ENCODE results near the gene IFT57. TPM values are rescaled to one million over a fixed set of nuclear protein-coding genes. Genes with fewer than 3 reads are reported as not detected.

The IFT57 gene
- total and polyA plus RNA-seq, 7 donors, result 34.4 to 55.0 (median 42.5) TPM

DNA sequence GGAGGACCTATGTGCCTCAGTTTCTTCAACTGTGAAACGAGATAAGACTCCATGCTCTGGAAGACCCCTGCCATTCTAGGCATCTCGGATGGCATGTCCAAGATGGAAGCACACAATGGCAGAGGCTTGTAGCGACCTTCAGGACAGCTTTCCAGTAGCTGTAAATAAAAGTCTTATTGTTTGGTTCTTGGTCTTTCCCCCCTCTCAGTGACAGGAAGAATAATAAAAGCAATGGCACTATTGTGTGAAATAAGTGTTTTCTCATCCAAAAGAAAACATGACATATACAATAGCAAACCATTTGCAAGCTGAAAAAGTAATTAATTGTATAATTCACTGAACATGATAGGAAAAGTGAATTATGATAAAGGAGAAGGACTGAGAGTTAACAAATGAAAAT, 98.9 kb downstream of the IFT57 start:
- 91 to 93% methylated on average over 3 of the region's 3 CpGs for WGBS, 2 donors

DNA sequence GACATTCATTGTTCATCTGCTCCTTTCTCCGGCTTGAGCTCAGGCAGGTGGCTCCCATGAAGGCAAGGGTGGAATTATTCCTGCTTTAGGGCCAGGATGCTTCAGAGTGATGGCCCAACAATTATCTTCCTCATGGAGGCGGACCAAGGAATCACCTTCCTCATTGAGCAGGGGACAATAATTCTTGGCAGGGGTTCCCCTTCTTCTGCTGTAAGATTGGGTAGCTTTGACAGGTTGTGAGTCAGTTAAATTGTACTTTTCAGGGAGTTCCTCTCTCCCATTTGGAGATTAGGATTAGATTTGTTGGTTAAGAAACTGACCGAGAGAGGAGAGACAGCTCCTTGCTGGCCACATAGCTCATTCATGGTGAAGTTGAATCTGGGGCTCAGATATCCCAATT, 99.9 kb downstream of the IFT57 start:
- Histone ChIP-seq H3K36me3 (no peaks in the 10 kb centered on the region), H3K27ac (no peak overlapping the region), H3K4me1 (peaks cover 0 to 3% (median 3%) of the 10 kb centered on the region in 4 donors), H3K9me3 (no peaks in the 10 kb centered on the region), H3K27me3 (no peaks in the 10 kb centered on the region), H3K4me3 (no peak overlapping the region)
- no peak for DNase-seq
- 90 to 91% methylated on average over 3 of the region's 3 CpGs for WGBS, 2 donors
- TF ChIP-seq, protein P1, sequence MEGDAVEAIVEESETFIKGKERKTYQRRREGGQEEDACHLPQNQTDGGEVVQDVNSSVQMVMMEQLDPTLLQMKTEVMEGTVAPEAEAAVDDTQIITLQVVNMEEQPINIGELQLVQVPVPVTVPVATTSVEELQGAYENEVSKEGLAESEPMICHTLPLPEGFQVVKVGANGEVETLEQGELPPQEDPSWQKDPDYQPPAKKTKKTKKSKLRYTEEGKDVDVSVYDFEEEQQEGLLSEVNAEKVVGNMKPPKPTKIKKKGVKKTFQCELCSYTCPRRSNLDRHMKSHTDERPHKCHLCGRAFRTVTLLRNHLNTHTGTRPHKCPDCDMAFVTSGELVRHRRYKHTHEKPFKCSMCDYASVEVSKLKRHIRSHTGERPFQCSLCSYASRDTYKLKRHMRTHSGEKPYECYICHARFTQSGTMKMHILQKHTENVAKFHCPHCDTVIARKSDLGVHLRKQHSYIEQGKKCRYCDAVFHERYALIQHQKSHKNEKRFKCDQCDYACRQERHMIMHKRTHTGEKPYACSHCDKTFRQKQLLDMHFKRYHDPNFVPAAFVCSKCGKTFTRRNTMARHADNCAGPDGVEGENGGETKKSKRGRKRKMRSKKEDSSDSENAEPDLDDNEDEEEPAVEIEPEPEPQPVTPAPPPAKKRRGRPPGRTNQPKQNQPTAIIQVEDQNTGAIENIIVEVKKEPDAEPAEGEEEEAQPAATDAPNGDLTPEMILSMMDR (IDR thresholded peaks at IDR 0.05), result no peak
- TF ChIP-seq EP300 (IDR thresholded peaks at IDR 0.05), result no peak
- TF ChIP-seq POLR2A (IDR thresholded peaks at IDR 0.05), result no peak
- no peak for TF ChIP-seq POLR2AphosphoS5 (IDR thresholded peaks at IDR 0.05)
- intact Hi-C loops (cut with DNase I), result no loop called here

More for the DNA sequence above, 98.9 kb downstream of the IFT57 start:
- no peaks in the 10 kb centered on the region for H3K27me3 ChIP-seq
- no peaks in the 10 kb centered on the region for H3K9me3 ChIP-seq
- H3K36me3 ChIP-seq, result no peaks in the 10 kb centered on the region
- intact Hi-C loops (cut with DNase I), result no loop called here
- no peak overlapping the region for H3K27ac ChIP-seq
- H3K4me3 ChIP-seq, result no peak overlapping the region
- no peaks in the 10 kb centered on the region for H3K4me1 ChIP-seq
- no peak for DNase-seq
- TF ChIP-seq, protein P1 (IDR thresholded peaks at IDR 0.05), result no peak
- TF ChIP-seq EP300 (IDR thresholded peaks at IDR 0.05), result no peak
- TF ChIP-seq POLR2A (IDR thresholded peaks at IDR 0.05), result no peak
- TF ChIP-seq POLR2AphosphoS5 (IDR thresholded peaks at IDR 0.05), result no peak

DNA sequence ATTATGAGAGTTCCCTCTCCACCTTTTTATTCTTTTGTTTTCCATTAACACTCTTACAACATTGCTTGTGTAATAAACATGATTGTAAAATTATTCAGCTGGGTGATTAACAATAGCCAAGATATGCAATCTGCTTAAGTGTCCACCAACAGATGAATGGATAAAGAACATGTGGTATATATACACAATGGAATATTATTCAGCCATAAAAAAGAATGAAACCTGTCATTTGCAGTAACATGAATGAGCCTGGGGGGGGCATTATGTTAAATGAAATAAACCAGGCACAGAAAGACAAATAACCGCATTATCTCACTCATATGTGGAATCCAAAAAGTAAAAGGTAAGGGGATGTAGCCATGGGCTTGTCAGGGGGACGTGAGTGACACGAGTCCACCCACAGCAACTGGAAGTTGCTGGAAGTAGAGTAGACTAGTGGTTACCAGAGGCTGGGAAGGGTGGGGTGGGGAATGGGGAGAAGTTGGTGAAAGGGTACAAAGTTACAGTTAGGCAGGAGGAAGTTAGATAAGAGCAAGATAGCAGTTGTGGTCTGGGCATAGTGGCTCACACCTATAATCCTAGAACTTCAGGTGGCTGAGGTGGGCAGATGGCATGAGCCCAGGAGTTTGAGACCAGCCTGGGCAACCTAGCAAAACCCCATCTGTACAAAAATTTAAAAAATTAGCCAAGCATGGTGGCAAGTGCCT, 102.7 kb downstream of the IFT57 start:
- Histone ChIP-seq H3K4me3 (no peak overlapping the region), H3K27ac (no peak overlapping the region), H3K4me1 (peaks cover 0 to 7% (median 6%) of the 10 kb centered on the region in 4 donors), H3K36me3 (no peaks in the 10 kb centered on the region), H3K9me3 (no peaks in the 10 kb centered on the region), H3K27me3 (no peaks in the 10 kb centered on the region)
- TF ChIP-seq, protein P1 (IDR thresholded peaks at IDR 0.05), result no peak
- TF ChIP-seq POLR2AphosphoS5 (IDR thresholded peaks at IDR 0.05), result no peak
- no peak for TF ChIP-seq POLR2A (IDR thresholded peaks at IDR 0.05)
- TF ChIP-seq EP300 (IDR thresholded peaks at IDR 0.05), result no peak
- intact Hi-C loops (cut with DNase I), result no loop called here
- 83 to 91% methylated on average over 3 of the region's 3 CpGs for WGBS, 2 donors
- no peak for DNase-seq

DNA sequence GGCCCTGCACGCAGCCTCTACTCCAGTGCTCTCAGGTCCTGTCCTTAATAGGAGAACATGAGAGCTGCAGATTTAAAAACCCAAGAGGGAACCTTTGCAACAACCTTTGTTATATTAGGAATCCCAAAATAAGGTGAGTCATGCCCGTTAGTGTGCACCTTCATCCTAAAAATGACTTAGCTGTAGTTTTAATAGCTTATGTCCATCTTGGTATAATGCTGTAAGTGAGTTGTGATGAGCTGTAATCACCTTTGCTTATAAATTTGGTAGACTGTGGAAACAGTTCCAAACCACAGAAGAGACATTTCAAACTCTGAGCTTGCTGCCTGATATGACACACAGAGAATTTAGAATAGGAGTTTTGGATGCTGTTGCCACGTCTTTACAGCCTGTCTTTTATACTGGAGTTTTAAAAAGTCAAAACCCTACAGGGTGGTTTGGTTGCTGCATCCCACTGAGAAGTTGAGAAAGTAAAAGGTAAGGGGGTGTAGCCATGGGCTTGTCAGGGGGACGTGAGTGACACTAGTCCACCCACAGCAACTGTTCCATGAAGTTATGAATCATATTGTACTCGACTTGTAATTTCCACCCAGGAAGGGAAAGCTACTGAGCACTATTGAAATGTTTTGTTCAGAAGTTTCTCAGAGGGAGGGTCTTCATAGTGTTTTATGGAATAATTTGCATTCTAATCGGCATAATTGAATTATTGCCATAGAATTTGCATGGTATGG, 104.0 kb downstream of the IFT57 start:
- TF ChIP-seq POLR2AphosphoS5 (IDR thresholded peaks at IDR 0.05) (no peak), POLR2A (IDR thresholded peaks at IDR 0.05) (no peak), EP300 (IDR thresholded peaks at IDR 0.05) (no peak)
- TF ChIP-seq, protein P1 (IDR thresholded peaks at IDR 0.05), result no peak

More for the DNA sequence above, 104.0 kb downstream of the IFT57 start:
- Histone ChIP-seq H3K27me3 (no peaks in the 10 kb centered on the region), H3K36me3 (no peaks in the 10 kb centered on the region), H3K4me3 (no peak overlapping the region), H3K27ac (no peak overlapping the region), H3K9me3 (no peaks in the 10 kb centered on the region), H3K4me1 (peaks cover 0 to 7% (median 6%) of the 10 kb centered on the region in 4 donors)
- DNase-seq, result no peak
- WGBS, 2 donors, result 80 to 92% methylated on average over 6 of the region's 6 CpGs
- intact Hi-C loops (cut with DNase I), result no loop called here
